Measurements from ENCODE around the gene OR2V1. TPM values are rescaled to one million over a fixed set of nuclear protein-coding genes. Genes with fewer than 3 reads are reported as not detected.
"Not testable (repeated sequence)": the region's sequence is repeated elsewhere in the genome, so short reads cannot be mapped to it uniquely, and the experiment has no call there.

Gene OR2V1
- total RNA-seq, 1 donor from 2014 or later, result not detected

DNA sequence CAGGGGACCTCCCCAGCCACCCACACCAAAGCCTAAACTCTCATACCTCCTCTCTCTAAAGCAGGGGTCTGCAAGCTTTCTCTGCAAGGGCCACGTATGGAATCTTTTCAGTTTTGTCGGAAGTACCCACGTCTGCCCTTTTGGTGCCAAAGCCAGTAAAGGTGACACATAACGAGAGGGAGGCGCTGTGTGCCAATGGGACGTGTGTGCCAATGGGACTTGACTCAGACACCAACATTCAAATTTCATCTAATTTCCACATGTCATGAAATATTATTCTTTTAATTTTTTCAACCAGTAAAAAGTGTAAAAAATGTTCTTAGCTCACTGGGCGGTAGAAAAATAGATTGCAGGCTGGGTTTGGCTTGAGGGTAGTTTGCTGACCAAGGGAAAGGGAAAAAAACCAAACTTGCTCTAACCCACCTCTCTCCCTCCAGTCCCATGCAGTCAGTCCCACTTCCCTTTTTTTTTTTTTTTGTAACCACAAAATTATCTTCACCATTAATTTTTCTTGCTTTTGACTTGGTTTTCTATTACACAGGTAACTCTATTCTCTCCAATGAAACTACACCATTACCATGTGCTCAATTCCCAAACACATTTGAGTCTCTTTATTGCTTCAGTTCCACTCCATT is 25.5 kb downstream of the OR2V1 start:
- Mint-ChIP-seq H3K4me1 (ENCODE audit: low read depth) (peaks cover 4% of the 10 kb centered on the region), H3K27ac (ENCODE audit: unreplicated experiment) (no peak overlapping the region), H3K4me3 (ENCODE audit: unreplicated experiment) (no peak overlapping the region), H3K27me3 (ENCODE audit: low read depth) (peaks cover 48% of the 10 kb centered on the region), H3K9me3 (ENCODE audit: low read depth) (no peaks in the 10 kb centered on the region), H3K36me3 (ENCODE audit: low read depth) (peaks cover 2% of the 10 kb centered on the region)
- TF ChIP-seq, protein P1, sequence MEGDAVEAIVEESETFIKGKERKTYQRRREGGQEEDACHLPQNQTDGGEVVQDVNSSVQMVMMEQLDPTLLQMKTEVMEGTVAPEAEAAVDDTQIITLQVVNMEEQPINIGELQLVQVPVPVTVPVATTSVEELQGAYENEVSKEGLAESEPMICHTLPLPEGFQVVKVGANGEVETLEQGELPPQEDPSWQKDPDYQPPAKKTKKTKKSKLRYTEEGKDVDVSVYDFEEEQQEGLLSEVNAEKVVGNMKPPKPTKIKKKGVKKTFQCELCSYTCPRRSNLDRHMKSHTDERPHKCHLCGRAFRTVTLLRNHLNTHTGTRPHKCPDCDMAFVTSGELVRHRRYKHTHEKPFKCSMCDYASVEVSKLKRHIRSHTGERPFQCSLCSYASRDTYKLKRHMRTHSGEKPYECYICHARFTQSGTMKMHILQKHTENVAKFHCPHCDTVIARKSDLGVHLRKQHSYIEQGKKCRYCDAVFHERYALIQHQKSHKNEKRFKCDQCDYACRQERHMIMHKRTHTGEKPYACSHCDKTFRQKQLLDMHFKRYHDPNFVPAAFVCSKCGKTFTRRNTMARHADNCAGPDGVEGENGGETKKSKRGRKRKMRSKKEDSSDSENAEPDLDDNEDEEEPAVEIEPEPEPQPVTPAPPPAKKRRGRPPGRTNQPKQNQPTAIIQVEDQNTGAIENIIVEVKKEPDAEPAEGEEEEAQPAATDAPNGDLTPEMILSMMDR (IDR thresholded peaks at IDR 0.05), result no peak
- DNase-seq (ENCODE audit: low spot score), result no peak

- H3K4me3 Mint-ChIP-seq (ENCODE audit: unreplicated experiment); H3K4me1 Mint-ChIP-seq (ENCODE audit: low read depth); H3K36me3 Mint-ChIP-seq (ENCODE audit: low read depth); H3K9me3 Mint-ChIP-seq (ENCODE audit: low read depth); DNase-seq (ENCODE audit: low spot score); H3K27ac Mint-ChIP-seq (ENCODE audit: unreplicated experiment): not testable (repeated sequence)
- peaks cover 48% of the 10 kb centered on the region for H3K27me3 Mint-ChIP-seq (ENCODE audit: low read depth)
Observed at GRCh38 chr5:181104606-181105390, 26.2 kb downstream of the OR2V1 start.

DNA sequence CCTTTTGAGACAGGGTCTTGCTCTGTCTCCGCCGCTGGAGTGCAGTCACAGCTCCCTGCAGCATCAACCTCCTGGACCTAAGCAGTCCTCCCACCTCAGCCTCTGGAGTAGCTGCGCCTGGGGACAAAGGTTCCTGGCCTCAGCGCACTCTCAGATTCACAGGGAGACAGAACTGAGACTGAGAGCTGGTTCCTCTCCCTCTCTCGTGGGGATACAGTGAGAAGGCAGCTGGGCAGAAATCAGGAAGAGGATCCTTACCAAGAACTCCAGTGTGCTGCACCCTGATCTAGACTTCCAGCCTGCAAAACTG is 26.8 kb downstream of the OR2V1 start:
- Mint-ChIP-seq H3K4me3 (ENCODE audit: unreplicated experiment) (peak overlapping the region; percentile 54), H3K27me3 (ENCODE audit: low read depth) (peaks cover 50% of the 10 kb centered on the region)
- H3K36me3 Mint-ChIP-seq (ENCODE audit: low read depth); H3K9me3 Mint-ChIP-seq (ENCODE audit: low read depth); DNase-seq (ENCODE audit: low spot score); H3K4me1 Mint-ChIP-seq (ENCODE audit: low read depth); H3K27ac Mint-ChIP-seq (ENCODE audit: unreplicated experiment): not testable (repeated sequence)

- not testable (repeated sequence) for DNase-seq (ENCODE audit: low spot score); H3K36me3 Mint-ChIP-seq (ENCODE audit: low read depth)
Observed at GRCh38 chr5:181101930-181102674, 28.9 kb downstream of the OR2V1 start.

DNA sequence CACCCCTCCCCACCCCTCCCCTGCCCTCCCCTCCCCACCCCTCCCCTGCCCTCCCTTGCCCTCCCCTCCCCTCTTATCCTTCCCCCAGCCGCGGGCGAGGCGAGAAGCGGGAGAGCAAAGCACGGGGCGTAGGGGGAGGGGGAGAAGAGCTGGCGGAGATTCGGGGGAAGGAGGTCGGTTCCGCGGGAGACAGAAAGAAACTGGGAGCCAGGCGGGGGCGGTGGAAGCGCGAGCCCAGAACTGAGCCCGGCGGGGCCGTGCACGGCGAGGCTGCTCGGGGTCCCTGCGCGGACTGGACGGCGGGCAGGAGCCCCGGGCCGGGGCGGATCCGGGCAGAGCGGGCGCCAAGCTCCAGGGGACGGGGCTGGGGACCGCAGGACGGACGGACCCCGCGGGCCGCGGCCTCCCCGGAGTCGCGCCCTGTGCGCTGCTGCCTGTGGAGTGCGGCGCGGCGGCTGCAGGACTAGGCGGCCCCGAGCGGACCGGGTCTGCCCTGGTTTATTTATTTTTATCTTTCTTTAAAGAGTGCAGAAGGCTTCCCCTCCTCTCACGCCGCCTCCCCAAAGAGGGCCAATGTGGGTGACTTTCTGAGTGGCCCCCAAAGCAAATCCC is 29.8 kb downstream of the OR2V1 start:
- not testable (repeated sequence) for H3K4me3 Mint-ChIP-seq (ENCODE audit: unreplicated experiment); DNase-seq (ENCODE audit: low spot score); H3K27ac Mint-ChIP-seq (ENCODE audit: unreplicated experiment); H3K36me3 Mint-ChIP-seq (ENCODE audit: low read depth); H3K4me1 Mint-ChIP-seq (ENCODE audit: low read depth); H3K9me3 Mint-ChIP-seq (ENCODE audit: low read depth)
- peaks cover 38% of the 10 kb centered on the region for H3K27me3 Mint-ChIP-seq (ENCODE audit: low read depth)

More at GRCh38 chr5:181101930-181102674, 28.9 kb downstream of the OR2V1 start:
- not testable (repeated sequence) for H3K9me3 Mint-ChIP-seq (ENCODE audit: low read depth); H3K4me1 Mint-ChIP-seq (ENCODE audit: low read depth); H3K27ac Mint-ChIP-seq (ENCODE audit: unreplicated experiment); H3K4me3 Mint-ChIP-seq (ENCODE audit: unreplicated experiment)
- peaks cover 42% of the 10 kb centered on the region for H3K27me3 Mint-ChIP-seq (ENCODE audit: low read depth)

- H3K4me1 Mint-ChIP-seq (ENCODE audit: low read depth), result peaks cover 8% of the 10 kb centered on the region
- H3K36me3 Mint-ChIP-seq (ENCODE audit: low read depth), result peaks cover 2% of the 10 kb centered on the region
- no peak for DNase-seq (ENCODE audit: low spot score)
- no peak overlapping the region for H3K4me3 Mint-ChIP-seq (ENCODE audit: unreplicated experiment)
- H3K9me3 Mint-ChIP-seq (ENCODE audit: low read depth), result no peaks in the 10 kb centered on the region
- H3K27me3 Mint-ChIP-seq (ENCODE audit: low read depth), result peaks cover 30% of the 10 kb centered on the region
- no peak overlapping the region for H3K27ac Mint-ChIP-seq (ENCODE audit: unreplicated experiment)
- TF ChIP-seq, protein P1 (IDR thresholded peaks at IDR 0.05), result no peak
Observed at GRCh38 chr5:181100121-181100875, 30.7 kb downstream of the OR2V1 start.
